ENCODE results near the gene TJP1.

- no peak for TF ChIP-seq NFYB (CRISPR knock-in tag; conservative IDR thresholded peaks at IDR 0.05; ENCODE audit: low read depth)
- TF ChIP-seq, protein P1, sequence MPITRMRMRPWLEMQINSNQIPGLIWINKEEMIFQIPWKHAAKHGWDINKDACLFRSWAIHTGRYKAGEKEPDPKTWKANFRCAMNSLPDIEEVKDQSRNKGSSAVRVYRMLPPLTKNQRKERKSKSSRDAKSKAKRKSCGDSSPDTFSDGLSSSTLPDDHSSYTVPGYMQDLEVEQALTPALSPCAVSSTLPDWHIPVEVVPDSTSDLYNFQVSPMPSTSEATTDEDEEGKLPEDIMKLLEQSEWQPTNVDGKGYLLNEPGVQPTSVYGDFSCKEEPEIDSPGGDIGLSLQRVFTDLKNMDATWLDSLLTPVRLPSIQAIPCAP (CRISPR knock-in tag; IDR thresholded peaks at IDR 0.05) = no peak
- no peak for TF ChIP-seq CTCF (IDR thresholded peaks at IDR 0.05)
- TF ChIP-seq, protein P2, sequence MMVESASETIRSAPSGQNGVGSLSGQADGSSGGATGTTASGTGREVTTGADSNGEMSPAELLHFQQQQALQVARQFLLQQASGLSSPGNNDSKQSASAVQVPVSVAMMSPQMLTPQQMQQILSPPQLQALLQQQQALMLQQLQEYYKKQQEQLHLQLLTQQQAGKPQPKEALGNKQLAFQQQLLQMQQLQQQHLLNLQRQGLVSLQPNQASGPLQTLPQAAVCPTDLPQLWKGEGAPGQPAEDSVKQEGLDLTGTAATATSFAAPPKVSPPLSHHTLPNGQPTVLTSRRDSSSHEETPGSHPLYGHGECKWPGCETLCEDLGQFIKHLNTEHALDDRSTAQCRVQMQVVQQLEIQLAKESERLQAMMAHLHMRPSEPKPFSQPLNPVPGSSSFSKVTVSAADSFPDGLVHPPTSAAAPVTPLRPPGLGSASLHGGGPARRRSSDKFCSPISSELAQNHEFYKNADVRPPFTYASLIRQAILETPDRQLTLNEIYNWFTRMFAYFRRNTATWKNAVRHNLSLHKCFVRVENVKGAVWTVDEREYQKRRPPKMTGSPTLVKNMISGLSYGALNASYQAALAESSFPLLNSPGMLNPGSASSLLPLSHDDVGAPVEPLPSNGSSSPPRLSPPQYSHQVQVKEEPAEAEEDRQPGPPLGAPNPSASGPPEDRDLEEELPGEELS (CRISPR knock-in tag; IDR thresholded peaks at IDR 0.05) = no peak
- no peak for TF ChIP-seq ZBTB21 (CRISPR knock-in tag; IDR thresholded peaks at IDR 0.05; ENCODE audit: borderline replicate concordance)
- TF ChIP-seq NR2C2 (CRISPR knock-in tag; IDR thresholded peaks at IDR 0.05) = no peak
- no peak for TF ChIP-seq ATF1 (CRISPR knock-in tag; IDR thresholded peaks at IDR 0.05)
- no peak for TF ChIP-seq CREB1 (CRISPR knock-in tag; IDR thresholded peaks at IDR 0.05)
- no peak for TF ChIP-seq TP53 (CRISPR knock-in tag; IDR thresholded peaks at IDR 0.05)
- no peak for TF ChIP-seq IRF2 (CRISPR knock-in tag; IDR thresholded peaks at IDR 0.05; ENCODE audit: borderline replicate concordance, low read depth)
- TF ChIP-seq STAT6 (CRISPR knock-in tag; conservative IDR thresholded peaks at IDR 0.05; ENCODE audit: low read depth) = no peak
- no peak for TF ChIP-seq ETV6 (CRISPR knock-in tag; IDR thresholded peaks at IDR 0.05)
These were observed 108.5 kb downstream of the TJP1 start for GRCh38 chr15:29713784-29714183.
